ENCODE data around the gene MOB3B. TPM values are rescaled to one million over a fixed set of nuclear protein-coding genes. Genes with fewer than 3 reads are reported as not detected.
"Not testable (repeated sequence)": the region's sequence is repeated elsewhere in the genome, so short reads cannot be mapped to it uniquely, and the experiment has no call there.

The MOB3B gene
- total RNA-seq, 1 donor from 2014 or later: 0.07 TPM

DNA sequence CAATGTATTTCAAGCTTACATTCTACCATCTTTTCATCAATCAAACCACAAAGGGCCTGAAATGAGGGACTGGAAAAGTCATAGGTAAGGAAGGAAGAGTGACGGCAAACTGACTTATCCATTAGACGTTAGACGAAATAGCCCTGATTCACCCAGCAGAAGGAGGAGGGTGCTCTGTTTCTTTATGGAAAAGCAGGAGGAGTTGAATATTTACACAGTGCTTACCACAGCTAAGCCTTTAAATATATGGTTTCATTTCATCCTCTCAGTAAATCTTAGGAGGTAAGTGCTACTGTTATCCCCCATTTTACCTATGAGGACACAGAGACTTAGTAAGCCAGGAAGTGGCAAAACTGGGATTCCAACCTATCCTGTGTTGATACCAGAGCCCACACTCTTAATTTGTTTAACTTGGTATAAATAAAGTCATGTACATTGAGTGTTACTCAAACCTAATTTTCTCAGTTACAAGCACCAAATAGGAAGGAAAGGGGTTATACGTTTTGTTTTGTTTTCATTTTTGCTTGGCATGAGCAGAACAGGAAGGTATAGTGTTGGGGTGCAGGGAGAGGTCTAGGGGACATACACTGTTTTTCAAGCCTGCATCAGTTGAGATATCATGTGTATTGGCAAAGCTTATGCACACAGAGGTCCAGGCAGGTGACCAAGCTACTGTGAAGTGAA lies 103.6 kb downstream of the MOB3B start:
- no peak for DNase-seq (ENCODE audit: low read depth, low spot score)

GRCh38 chr9:27423915-27424710 lies 105.5 kb downstream of the MOB3B start:
- DNase-seq (ENCODE audit: low read depth, low spot score): no peak

DNA sequence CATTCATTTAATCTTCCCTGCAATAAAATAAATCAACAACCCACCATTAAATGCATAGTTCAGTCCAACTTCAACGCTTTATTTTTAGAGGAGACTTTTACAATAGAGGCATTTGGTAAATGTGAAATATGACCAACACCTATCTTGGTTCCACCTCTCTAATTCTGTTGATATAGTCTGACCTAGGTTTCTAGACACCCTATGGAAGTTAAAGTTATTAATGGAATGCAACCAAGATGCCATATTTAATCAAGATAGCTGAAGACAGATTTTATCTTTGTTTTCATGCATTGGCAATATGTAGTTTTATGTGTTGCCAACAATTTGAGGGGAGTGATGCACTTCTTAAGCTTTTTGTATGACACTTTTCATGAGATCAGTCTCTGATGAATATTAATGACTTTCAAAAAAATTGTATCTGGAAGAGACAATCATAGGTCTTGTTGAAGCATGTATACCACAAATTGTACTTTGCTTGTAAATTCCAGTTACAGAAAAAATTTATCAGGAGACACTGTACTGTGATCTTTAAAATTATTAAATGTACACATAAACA lies 107.3 kb downstream of the MOB3B start:
- no peak for DNase-seq (ENCODE audit: low read depth, low spot score)

DNA sequence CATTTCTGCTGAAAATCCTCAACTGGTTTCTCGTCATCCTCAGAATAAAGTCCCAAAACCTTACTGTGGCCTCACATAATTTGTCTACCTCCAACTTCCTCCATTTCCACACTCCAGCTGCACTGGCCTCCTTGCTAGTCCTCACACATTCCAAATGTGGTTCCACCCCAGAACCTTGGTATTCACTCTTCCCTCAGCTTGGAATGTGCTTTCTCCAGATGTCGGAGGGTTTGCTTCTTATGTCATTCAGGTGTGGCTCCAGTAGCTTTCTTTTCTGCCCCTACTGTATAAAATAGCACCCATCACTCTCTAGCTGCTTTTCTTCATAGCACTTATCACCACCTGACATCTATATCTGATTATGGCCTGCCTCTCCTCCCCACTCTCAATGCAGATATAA lies 108.0 kb downstream of the MOB3B start:
- no peak for DNase-seq (ENCODE audit: low read depth, low spot score)

GRCh38 chr9:27419558-27419957 lies 110.1 kb downstream of the MOB3B start:
- DNase-seq (ENCODE audit: low read depth, low spot score): not testable (repeated sequence)

- no peak for DNase-seq (ENCODE audit: low read depth, low spot score)
These were observed 115.3 kb downstream of the MOB3B start for GRCh38 chr9:27414220-27414761.

- no peak for DNase-seq (ENCODE audit: low read depth, low spot score)
These were observed 115.9 kb downstream of the MOB3B start for GRCh38 chr9:27413511-27414219.

- no peak for DNase-seq (ENCODE audit: low read depth, low spot score)
These were observed 116.7 kb downstream of the MOB3B start for GRCh38 chr9:27412963-27413362.

DNA sequence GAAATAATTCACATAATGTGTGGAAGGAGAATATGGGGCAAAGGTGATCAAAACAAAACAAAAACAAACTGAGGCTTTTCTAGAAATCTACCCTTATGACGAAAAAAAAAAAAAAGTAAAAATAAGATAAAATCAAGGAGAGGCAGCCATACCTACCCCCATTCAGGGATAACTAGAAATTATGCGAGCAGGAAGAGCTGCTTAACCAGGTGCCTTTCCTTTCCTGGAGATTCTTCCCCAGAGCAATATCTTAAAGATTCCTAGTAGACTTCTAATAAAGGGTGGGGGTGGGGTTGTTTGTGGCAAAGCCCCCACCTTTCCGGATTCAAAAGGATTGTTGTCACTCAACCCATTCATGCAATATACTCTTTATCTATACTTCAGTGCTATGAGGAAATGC lies 117.5 kb downstream of the MOB3B start:
- no peak for DNase-seq (ENCODE audit: low read depth, low spot score)

DNA sequence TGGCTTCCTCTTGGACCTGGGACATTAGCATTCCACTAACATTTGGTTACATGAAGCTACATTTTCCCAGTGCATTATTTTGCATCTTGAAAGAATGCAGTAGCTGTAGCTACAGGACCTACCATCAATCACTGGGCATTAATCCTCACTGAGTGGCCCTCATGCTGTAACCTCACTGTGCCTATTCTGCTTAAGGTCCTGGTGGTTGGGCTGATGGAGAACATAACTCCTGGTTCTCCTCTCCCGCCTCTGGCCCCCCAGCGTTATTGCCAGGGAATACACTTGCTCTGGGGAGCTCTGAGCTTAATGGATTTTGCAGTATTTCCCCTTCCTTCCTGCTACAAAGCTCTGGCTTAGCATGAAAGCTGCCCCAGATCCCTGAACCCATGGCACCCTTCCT lies 121.1 kb downstream of the MOB3B start:
- DNase-seq (ENCODE audit: low read depth, low spot score): no peak

- DNase-seq (ENCODE audit: low read depth, low spot score): no peak
These were observed 121.6 kb downstream of the MOB3B start for GRCh38 chr9:27408001-27408400.

DNA sequence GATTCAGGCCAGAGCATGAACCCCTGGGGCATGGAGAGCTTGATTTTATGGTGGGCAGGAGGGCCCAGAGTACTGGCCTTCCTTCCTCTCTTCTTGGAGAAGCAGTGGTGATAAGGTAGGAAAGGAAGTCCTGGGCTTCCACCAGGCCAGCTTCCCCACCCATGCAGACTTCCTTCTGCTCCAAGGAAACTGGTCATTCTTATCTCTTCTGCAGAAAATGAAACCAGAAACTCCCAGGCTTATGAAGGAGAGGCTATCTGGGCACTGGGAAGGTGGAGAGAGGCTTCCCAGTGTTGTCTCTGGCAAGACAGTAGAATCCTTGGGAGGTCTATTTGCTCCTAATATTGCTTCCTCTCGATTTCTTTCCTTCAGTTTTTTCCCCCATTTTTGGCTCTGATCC lies 122.1 kb downstream of the MOB3B start:
- DNase-seq (ENCODE audit: low read depth, low spot score): no peak

DNA sequence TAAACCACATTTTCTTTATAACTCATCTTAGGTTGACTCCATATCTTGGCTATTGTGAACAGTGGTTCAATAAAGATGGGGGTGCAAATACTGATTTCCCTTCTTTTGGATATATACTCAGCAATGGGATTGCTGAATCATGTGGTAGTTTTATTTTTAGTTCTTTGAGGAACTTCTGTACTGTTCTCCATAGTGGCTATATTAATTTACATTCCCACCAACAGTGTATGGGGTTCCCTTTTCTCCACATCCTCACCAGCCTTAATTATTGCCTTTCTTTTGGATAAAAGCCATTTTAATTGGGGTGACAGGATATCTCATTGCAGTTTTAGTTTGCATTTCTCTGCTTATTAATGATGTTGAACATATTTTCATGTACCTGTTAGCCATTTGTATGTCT lies 125.0 kb downstream of the MOB3B start:
- no peak for DNase-seq (ENCODE audit: low read depth, low spot score)

GRCh38 chr9:27402626-27403025 lies 127.0 kb downstream of the MOB3B start:
- no peak for DNase-seq (ENCODE audit: low read depth, low spot score)

DNA sequence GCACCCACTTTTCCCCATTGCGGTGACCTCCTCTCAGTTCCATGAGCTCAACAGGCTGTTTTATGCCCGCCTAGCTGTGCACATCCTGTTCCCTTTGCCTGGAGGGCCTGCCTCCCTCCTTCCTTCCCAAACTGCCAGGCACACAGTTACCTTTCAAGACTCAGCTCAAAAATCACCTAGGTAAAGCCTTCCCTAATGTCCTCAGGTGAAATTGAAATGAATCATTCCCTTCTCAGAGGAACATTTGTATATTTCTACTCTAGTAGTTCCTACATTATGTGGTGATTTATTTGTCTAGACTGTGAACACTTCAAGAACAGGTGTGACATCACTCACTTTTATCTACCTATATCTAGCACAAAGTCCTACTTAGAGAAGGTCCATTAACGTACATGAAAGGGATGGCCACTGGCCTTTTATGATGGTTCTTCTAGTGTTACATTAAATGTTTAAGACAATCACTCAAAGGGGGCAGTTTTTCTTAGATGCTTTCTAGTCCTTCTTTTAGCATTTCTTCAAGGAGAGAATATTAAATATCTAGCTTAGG lies 129.2 kb downstream of the MOB3B start:
- DNase-seq (ENCODE audit: low read depth, low spot score): no peak

GRCh38 chr9:27398982-27399653 lies 130.5 kb downstream of the MOB3B start:
- DNase-seq (ENCODE audit: low read depth, low spot score): no peak

DNA sequence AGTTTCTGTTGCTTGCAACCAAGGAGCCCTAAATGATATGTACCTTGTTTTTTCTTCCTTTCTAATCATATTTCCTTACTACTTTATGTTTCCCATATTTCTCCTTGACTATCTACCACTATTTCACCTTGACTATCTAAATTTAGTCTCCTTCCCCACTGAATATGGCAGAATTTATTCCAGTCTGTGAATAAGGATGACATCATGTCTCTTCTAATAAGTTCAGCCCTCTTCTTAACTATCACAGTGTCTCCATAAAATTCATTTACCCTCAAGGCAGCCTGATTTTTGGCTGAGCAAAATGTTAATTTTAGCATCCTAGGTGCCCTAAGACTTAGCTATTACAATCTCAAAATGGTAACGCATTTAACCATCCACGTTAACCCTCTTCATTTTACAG lies 133.1 kb downstream of the MOB3B start:
- no peak for DNase-seq (ENCODE audit: low read depth, low spot score)

GRCh38 chr9:27395484-27395921 lies 134.1 kb downstream of the MOB3B start:
- DNase-seq (ENCODE audit: low read depth, low spot score): no peak

GRCh38 chr9:27394826-27395201 lies 134.8 kb downstream of the MOB3B start:
- no peak for DNase-seq (ENCODE audit: low read depth, low spot score)

GRCh38 chr9:27394154-27394825 lies 135.3 kb downstream of the MOB3B start:
- DNase-seq (ENCODE audit: low read depth, low spot score): peak; percentile 68
